Measurements from ENCODE around the gene B3GAT1.

Gene B3GAT1

GRCh38 chr11:134441281-134441680 lies 29.2 kb upstream of the B3GAT1 start:
- no peak for DNase-seq

DNA sequence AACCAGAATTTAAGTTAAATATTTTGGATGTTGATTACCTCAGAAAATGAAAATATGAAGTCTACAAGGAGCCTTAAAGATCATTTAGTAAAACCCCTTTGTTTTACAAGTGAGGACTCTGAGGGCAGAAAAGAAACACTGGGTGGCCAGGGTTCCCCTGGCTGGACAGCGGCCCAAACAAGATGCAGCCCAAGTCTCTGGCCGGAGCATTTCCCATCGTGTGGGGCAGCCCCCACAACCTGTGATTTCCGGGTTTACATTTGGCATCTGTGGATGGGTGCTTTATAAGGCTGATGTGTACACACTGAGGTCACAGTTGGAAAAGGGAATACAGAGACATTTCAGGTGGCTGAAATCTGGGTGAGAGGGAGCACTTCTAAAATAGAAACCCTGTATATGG lies 28.8 kb upstream of the B3GAT1 start:
- DNase-seq = no peak

DNA sequence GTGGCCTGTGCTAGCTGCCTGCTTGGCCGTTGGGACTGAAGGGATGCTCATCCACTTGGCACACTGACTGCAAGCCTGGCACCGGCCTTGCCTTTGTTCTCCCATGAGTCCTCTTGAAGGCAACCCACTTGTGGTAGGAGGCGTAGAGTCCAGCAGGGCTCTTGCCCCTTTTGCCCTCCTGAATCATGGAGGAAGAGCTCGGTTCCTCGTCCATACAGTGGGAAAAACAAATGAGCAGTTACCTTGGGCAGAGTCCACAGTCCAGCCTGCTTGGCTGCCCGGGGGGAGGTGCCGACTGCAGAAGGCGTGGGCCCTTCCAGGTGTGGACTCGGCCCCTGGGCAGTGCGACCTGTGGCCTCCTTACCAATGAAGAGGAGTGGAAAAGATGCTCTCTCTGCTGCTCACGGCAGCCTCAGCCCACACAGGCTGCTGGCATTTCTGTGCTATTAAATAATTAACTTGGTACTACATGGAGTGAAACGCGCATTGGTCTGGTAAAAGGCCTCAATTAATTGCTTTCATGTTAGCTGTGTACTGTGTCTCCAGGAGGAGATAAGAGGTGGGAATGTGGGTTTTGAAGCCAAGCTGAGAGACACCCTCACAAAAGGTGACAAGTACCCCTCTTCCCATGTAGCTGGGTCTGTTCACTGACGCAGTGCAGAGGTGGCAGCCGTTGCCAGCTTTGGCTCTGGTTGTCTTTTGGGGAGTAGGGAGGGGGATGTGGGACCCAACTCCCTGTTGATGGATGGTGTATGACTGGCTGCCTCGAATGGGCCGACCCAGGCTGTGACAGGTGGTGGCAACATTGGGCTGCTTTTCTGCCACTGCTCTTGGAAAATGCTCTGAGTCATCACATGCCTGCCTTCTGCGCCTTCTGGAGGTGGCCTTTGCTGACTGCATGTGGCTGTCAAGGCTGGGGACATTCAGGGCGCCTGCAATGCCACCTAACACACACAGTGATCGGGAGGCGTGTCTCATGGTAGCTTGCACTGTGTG lies 26.8 kb upstream of the B3GAT1 start:
- DNase-seq = no peak

GRCh38 chr11:134437821-134438220 lies 25.8 kb upstream of the B3GAT1 start:
- DNase-seq = no peak

- DNase-seq = no peak
Measured at GRCh38 chr11:134436781-134437180, 24.7 kb upstream of the B3GAT1 start.

GRCh38 chr11:134433806-134434205 lies 21.8 kb upstream of the B3GAT1 start:
- no peak for DNase-seq

DNA sequence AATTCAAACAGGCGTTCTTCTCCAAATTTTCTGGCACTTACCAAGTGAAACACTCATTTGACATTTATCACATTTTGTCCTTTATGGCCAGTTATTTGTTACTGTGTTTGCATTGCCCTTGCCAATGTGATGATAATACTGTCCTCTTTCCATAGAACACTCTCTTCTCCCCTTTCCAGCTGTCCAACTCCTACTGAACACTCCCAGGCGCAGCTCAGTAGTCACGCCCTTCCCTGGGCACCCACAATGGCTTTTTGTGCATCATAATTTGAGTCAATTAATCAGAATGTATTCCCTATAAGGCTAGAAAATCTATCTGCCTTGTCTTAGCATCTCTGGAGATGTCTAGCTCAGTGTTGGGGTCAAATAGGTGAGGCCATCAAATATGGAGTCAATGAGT lies 21.2 kb upstream of the B3GAT1 start:
- no peak for DNase-seq

- no peak for DNase-seq
Measured at GRCh38 chr11:134432776-134433175, 20.7 kb upstream of the B3GAT1 start.

DNA sequence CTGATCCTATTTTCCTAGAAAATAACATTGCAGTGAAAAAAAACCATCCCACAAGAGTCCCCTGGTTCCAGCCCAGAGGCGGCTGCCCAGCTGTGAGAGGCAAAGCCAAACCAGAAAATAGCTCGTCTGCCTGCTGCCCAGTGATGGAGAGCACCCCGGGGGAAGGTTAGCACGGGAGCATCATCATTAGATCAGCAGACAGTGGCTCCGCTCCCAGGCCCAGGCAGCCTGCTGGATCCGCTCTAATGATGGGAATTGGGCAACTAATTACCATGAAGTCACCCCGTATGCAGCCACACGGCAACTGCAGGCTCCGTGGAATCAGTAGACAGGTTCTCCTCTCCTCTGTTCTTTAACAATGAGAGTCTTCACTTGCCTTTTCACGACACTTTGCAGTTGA lies 17.1 kb upstream of the B3GAT1 start:
- DNase-seq = no peak

DNA sequence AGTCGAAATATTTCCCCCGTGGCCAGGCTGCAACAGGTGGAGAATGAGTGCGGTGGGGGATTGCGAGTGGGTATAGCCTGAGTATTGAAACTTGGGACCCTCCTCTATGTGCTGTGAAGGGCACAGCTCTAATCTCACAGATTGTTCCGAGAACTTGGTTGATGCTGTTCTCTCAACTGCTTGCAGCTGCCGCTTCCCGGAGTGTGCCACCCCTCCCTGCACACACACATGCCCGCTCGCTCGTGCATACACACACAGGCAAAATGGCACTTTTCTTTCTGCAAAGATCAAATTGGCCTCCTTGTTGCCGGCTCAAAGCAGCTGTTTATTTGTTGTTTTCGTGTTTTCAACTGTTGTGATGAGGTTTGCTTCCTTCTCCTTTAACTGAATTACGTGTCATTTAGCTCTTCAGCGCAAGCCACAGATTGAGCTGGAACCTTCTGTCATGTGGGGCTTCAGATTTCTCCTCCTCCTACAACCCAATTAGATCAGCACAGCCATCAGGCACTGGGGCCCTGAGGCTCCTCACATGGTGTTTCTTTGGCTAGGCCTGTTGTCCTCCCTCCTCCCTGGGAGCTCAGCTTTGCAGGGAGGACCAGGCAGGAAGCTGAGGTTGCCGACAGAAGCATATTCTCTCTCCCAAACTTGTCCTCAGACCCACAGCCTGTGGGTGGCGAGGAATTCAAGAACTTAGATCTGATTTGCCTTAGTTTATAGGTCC lies 13.9 kb upstream of the B3GAT1 start:
- DNase-seq = no peak

GRCh38 chr11:134425413-134425812 lies 13.4 kb upstream of the B3GAT1 start:
- DNase-seq = no peak

- no peak for DNase-seq
Measured at GRCh38 chr11:134423106-134423505, 11.1 kb upstream of the B3GAT1 start.

GRCh38 chr11:134417871-134418840 lies 6.1 kb upstream of the B3GAT1 start:
- no peak for DNase-seq

- no peak for DNase-seq
Measured at GRCh38 chr11:134416726-134417125, 4.7 kb upstream of the B3GAT1 start.

GRCh38 chr11:134414766-134415765 lies 3.0 kb upstream of the B3GAT1 start:
- no peak for DNase-seq

GRCh38 chr11:134413826-134414731 lies 2.0 kb upstream of the B3GAT1 start:
- DNase-seq = no peak

- DNase-seq = no peak
Measured at GRCh38 chr11:134413043-134413825, 1.2 kb upstream of the B3GAT1 start.

- no peak for DNase-seq
Measured at GRCh38 chr11:134410766-134411165, 1.3 kb downstream of the B3GAT1 start.

All from NCI-H2107 (cell line).